GM23248 (cell line): Measurements from ENCODE around the gene MYEF2.

Source experiments
- EZH2 ChIP-seq: fragments of 200-600 bp; sonication (generic); IDR thresholded peaks from 2 replicates; pipeline ENCODE4 v1.6.1; 2018; ENCODE audit warnings: antibody characterized with exemption, mild to moderate bottlenecking; ENCODE audit not compliant: insufficient read depth, poor library complexity, severe bottlenecking
- EZH2phosphoT487 ChIP-seq: fragments of 200-600 bp; sonication (generic); IDR thresholded peaks from 2 replicates; pipeline ENCODE4 v1.6.1; 2018; ENCODE audit warnings: antibody characterized with exemption, moderate library complexity, mild to moderate bottlenecking, low read depth; ENCODE audit not compliant: insufficient read depth

DNA sequence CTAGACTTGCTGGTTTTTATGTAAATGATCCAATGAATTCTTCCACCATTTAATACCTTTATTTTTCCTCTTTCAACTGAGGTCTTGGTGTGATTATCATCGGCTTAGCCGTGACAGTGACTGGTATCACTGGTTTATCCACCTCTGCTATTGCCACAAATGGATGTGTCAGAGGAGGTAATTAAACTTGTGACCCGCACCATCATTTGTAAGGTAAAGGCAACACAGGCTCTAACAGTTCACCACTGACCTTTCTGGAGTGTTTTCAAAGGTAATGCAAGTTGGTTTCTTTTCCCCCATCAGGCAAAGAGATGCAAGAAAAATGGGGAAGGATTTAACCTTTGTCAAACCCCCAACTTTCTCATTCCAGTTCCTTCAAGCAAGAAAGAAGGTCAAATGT lies 47.7 kb upstream of the MYEF2 start:
- TF ChIP-seq EZH2, result no peak
- no peak for TF ChIP-seq EZH2phosphoT487
